ENCODE results near the gene MEGF6.

MEGF6 gene

DNA sequence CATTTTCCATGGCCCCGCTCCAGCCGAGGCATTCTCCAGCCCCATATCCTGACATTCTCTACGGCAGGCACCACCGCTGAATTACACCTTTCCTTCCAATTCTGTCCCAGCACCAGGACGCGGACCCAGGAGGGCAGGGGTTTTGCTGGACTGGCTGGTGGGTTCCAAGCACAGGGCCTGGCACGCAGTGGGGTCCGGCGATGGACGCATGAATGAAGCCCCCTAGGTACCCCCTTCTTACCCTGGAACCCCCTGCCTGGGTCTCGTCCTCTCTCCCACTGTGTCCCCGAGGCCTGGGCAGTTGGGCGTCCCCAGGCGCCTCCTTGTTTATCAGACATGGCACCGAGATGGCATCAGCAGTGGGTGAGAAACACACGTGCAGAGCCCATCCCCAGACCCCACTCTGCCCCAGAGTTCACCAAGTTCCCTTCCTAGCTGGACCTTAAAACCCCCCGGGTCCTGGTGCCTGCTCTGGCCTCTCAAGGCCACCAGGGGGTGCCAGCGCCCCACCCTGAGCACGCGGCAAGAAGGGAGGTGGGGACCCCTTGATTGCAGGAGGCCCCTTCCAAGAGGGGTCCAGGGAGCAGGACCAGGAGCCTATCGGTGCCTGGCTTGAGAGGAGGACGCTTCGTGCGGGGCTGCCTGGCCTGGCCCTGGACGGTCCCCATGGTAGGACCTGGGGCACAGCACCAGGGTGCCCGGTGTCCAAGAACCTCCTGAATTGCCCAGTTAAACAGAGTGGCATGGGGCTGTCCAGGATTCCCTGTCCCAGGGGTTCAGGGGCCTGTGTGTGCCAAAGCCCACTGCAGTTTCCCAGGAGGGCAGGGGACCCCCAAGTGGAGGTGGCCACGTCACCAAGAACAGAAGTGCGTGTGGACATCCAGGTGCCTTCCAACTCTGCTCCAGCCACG lies 46.1 kb downstream of the MEGF6 start:
- H3K9me3 ChIP-seq (ENCODE audit: control insufficient read depth, insufficient read depth, low read length), result no peaks in the 10 kb centered on the region
- H3K9ac ChIP-seq (ENCODE audit: low read depth, low read length), result no peak overlapping the region
- no peaks in the 10 kb centered on the region for H3K4me1 ChIP-seq (ENCODE audit: insufficient read depth, low read length)
- H3K36me3 ChIP-seq (ENCODE audit: insufficient read depth, low read length), result no peaks in the 10 kb centered on the region

DNA sequence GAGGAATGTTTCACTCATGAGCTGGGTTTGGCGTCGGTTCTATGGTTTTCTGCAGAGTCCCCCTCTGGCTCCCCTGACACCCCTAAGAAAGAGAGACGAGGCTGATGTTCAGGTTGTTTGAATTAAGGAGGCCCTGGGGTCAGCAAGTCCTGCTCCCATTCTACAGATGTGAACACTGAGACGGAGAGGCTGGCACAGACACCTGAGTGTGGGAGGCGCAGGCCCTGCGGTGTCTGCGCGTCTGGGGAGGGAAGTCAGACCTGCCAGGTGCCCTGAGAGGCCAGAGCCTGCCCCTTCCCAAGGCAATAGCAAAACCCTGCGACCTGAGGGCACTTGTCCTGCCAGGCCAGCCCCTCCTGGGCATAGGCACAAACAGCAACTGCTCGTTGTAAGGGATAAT lies 47.7 kb downstream of the MEGF6 start:
- H3K36me3 ChIP-seq (ENCODE audit: insufficient read depth, low read length), result no peaks in the 10 kb centered on the region
- H3K9ac ChIP-seq (ENCODE audit: low read depth, low read length), result no peak overlapping the region
- H3K9me3 ChIP-seq (ENCODE audit: control insufficient read depth, insufficient read depth, low read length), result no peaks in the 10 kb centered on the region; the same call in 1 of the 2 replicates
- no peaks in the 10 kb centered on the region for H3K4me1 ChIP-seq (ENCODE audit: insufficient read depth, low read length)

DNA sequence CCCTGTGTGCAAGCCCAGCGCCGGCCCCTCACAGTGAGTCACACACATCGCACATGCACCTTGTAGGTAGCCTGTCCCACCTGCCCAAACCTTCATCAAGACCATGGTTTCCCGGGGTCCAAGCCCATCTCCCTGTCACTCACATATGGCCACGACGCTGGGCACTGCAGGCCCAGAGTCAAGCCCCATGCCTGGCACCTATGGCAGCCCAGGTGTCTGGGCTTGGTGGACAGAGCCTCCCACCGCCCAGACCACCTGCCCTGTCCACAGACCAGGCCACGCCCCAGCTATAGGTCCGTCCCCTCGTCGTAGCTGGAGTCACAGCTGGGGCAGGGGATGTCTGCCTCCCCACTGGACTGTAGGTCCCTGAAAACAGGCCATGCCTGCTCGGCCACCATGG lies 48.2 kb downstream of the MEGF6 start:
- Histone ChIP-seq H3K4me1 (ENCODE audit: insufficient read depth, low read length) (no peaks in the 10 kb centered on the region), H3K9ac (ENCODE audit: low read depth, low read length) (no peak overlapping the region), H3K36me3 (ENCODE audit: insufficient read depth, low read length) (no peaks in the 10 kb centered on the region)

DNA sequence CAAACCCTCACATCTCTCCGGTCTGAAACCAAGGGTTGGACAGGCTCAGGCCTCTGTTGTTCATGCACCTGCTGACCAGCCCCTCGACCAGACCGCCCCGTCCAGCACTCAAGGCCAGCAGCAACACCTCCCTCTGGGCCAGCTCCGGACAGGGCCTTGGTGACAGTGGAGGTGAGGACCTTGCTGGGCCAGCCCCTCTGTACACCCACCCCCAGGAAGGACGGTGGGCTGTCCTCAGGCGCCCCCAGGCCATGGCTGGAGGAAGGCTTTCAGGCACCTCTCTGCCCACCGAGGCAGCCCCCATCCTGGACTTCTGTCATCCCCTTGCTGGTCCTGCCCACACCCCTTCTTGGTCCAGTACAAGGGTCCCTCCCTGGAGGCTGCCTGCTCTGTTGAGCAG lies 48.6 kb downstream of the MEGF6 start:
- no peaks in the 10 kb centered on the region; the same call in 1 of the 2 replicates for H3K9me3 ChIP-seq (ENCODE audit: control insufficient read depth, insufficient read depth, low read length)
- no peak overlapping the region for H3K9ac ChIP-seq (ENCODE audit: low read depth, low read length)
- H3K36me3 ChIP-seq (ENCODE audit: insufficient read depth, low read length), result no peaks in the 10 kb centered on the region
- H3K4me1 ChIP-seq (ENCODE audit: insufficient read depth, low read length), result no peaks in the 10 kb centered on the region

More for the DNA sequence above, 48.2 kb downstream of the MEGF6 start:
- no peaks in the 10 kb centered on the region; the same call in 1 of the 2 replicates for H3K9me3 ChIP-seq (ENCODE audit: control insufficient read depth, insufficient read depth, low read length)

DNA sequence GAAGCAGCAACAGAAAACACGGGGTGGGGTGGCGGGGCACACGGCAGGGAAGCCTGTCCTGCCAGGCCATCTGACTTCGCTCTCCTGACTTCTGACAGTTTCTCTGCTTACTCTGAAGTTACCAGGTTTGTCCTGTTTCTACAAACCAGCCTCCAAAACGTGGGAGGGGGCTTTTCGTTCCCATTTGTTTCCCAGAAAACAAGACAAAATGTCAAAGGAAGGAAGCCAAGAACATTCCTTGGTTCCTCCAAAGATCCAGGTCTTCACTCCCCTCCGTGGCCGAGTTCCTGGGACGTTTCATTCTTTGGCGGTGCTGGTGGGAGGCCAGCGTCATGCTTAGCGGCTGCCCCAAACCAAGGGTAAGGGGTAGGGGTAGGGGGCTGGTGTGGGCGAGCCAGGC lies 49.6 kb downstream of the MEGF6 start:
- Histone ChIP-seq H3K9ac (ENCODE audit: low read depth, low read length) (no peak overlapping the region), H3K36me3 (ENCODE audit: insufficient read depth, low read length) (no peaks in the 10 kb centered on the region), H3K4me1 (ENCODE audit: insufficient read depth, low read length) (no peaks in the 10 kb centered on the region), H3K9me3 (ENCODE audit: control insufficient read depth, insufficient read depth, low read length) (no peaks in the 10 kb centered on the region; the same call in 1 of the 2 replicates)

DNA sequence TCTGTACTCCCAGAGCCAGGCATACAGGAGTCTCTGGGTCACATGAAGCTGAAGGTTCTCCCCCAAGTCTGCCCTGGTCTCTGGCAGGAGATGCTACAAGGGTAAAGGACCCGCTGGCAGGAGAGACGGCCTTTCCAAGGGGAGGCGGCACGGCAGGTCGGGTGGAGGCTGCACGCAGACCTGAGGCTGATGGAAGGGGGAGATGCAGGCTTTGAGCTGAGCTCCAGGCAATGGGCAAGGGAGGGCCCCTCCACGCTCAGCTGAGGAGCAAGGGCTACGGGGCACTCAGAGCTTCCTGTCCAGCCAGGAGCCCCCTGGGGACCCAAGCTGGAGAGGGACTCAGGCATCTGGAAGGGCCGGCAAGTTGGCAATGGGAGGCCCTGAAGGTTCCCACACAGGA lies 50.3 kb downstream of the MEGF6 start:
- no peaks in the 10 kb centered on the region for H3K36me3 ChIP-seq (ENCODE audit: insufficient read depth, low read length)
- H3K4me1 ChIP-seq (ENCODE audit: insufficient read depth, low read length), result no peaks in the 10 kb centered on the region
- H3K9ac ChIP-seq (ENCODE audit: low read depth, low read length), result no peak overlapping the region
- no peaks in the 10 kb centered on the region; the same call in 1 of the 2 replicates for H3K9me3 ChIP-seq (ENCODE audit: control insufficient read depth, insufficient read depth, low read length)

DNA sequence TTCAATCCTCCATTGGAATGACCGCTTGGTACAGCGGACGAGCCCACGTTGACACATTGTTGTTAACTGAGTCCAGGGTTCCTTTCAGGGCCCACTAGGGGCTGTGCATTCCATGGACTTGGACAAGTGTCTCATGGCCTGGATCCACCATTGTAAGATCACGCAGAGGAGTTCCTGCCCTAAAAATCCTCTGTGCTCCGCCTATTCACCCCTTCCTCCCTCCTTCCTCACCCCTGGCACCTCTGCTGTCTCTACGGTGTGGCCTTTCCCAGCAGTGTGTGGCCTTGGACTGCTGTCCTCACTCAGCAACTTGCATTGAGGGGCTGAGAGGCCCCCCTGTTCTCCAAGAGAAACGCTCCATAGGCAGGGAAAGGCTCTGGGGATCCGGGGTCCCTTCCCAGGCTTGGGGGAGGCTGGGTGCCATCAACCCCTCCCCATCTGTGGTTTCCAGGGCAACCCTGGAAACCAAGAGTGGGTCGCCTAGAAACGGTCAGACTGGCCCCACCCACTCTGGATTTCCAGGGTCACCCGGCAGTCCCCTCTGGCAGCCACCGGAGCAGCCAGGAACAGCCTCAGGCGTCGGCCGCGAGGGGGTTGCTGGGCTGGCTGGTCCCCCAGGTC lies 50.9 kb downstream of the MEGF6 start:
- Histone ChIP-seq H3K9me3 (ENCODE audit: control insufficient read depth, insufficient read depth, low read length) (no peaks in the 10 kb centered on the region; the same call in 1 of the 2 replicates), H3K4me1 (ENCODE audit: insufficient read depth, low read length) (no peaks in the 10 kb centered on the region), H3K36me3 (ENCODE audit: insufficient read depth, low read length) (no peaks in the 10 kb centered on the region), H3K9ac (ENCODE audit: low read depth, low read length) (no peak overlapping the region)

DNA sequence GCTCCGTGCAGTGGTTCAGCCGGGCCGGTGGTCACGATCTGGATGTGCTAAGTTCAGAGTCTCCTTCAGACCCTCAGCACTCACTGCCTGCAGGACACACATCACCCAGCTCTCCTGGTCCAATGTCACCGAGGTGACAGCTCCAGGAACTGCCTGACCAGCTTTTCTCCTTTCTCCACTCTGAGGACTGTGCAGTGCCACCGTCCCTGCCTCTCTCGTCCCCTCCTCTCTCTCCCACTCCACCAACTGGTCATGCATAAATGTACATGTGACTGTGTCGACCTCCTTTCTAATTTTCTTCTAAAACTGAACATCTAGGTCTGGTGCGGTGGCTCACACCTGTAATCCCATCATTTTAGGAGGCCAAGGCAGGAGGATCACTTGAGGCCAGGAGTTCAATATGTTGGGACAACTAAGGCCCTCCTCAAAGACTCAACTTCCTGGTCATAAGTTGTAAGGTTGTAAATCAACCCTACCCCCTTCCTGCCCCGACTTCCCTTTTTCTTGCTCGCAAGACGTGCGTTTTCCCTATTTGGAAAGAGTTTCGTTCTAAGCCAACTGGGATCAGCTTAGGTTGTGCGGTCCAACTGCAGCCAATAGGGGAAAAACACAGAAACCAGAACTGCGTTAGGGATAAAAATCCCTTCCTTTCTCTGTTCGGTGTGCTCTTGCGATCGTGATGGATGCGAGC lies 53.1 kb downstream of the MEGF6 start:
- no peak overlapping the region for H3K9ac ChIP-seq (ENCODE audit: low read depth, low read length)
- H3K4me1 ChIP-seq (ENCODE audit: insufficient read depth, low read length), result no peaks in the 10 kb centered on the region
- no peaks in the 10 kb centered on the region; the same call in 1 of the 2 replicates for H3K9me3 ChIP-seq (ENCODE audit: control insufficient read depth, insufficient read depth, low read length)
- H3K36me3 ChIP-seq (ENCODE audit: insufficient read depth, low read length), result no peaks in the 10 kb centered on the region

DNA sequence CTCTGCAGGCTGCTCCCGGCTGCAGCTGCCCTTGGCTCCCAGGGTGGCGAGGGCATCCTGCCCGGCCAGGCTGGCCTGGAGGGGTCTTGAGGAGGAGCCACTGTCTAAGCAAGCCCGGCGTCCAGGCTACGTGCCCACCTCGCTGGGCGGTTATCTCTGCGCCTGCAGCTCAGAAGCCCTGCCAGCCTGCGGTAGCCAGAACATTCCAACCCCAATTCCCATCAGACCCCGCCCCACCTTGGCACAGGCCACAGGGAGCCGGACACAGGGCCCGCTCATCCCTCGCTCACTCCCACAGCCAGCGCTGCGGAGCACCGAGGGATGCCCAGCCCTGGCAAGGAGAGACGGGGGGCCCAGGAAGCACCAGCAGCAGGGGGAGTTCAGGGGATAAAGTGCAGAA lies 53.9 kb downstream of the MEGF6 start:
- Histone ChIP-seq H3K9ac (ENCODE audit: low read depth, low read length) (no peak overlapping the region), H3K4me1 (ENCODE audit: insufficient read depth, low read length) (no peaks in the 10 kb centered on the region), H3K36me3 (ENCODE audit: insufficient read depth, low read length) (no peaks in the 10 kb centered on the region), H3K9me3 (ENCODE audit: control insufficient read depth, insufficient read depth, low read length) (no peaks in the 10 kb centered on the region; the same call in 1 of the 2 replicates)

DNA sequence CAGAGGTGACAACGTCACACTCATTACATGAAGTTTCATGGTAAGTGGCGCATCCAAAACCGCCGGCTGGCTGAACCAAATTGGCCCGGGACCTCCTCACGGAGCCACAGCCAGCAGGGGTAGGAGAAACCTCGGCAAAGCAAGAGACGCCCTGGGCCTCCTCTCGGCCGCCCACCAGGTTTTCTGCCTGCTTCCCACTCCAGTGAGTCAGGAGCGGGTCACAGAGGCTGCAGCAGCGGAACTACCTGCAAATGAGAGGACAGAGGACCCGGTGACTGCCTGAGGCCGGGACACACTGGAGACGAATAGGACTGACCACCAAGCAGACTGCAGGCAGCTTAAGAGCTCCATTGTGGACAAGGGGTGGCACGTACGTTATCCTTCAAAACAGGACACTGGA lies 55.0 kb downstream of the MEGF6 start:
- Histone ChIP-seq H3K9ac (ENCODE audit: low read depth, low read length) (no peak overlapping the region), H3K4me1 (ENCODE audit: insufficient read depth, low read length) (no peaks in the 10 kb centered on the region), H3K36me3 (ENCODE audit: insufficient read depth, low read length) (no peaks in the 10 kb centered on the region), H3K9me3 (ENCODE audit: control insufficient read depth, insufficient read depth, low read length) (no peaks in the 10 kb centered on the region; the same call in 1 of the 2 replicates)

DNA sequence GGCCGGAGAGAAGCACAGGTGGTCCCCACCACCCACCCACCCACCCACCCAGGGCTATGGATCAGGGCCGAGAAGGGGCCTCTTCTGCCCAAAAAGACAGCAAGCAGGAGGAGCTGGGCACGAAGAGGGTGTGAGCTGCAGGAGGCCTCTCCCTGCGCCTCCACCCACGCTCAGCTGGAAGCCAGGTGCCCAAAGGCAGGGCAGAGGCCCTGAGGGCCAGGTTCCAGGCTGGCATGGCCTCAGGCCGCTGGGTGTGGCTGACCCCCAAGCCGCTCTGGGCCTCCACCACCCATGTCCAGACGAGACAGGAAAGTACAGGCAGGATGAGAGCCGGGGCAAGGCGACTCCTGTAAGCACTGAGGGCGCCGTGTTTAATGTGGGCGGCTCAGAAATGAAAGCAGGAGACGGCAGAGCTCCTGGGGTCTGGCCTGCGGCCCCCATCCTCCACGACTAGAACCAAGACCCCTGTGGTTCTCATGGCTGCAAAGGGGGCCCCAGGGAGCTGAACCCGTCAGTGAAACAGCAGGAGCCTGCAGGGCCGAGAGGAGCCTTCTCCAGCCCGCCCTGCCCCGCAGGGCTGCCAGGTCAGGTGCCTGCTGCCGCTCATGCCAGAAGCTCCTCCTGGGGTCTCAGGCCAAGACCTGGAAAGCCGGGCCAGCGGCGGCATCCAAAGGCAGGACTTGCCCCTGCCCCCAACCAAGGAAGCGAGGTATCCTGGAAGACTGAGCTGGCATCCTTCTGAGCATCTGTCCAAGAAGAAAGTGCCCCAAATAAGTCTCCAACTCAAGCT lies 56.0 kb downstream of the MEGF6 start:
- H3K36me3 ChIP-seq (ENCODE audit: insufficient read depth, low read length), result no peaks in the 10 kb centered on the region
- no peaks in the 10 kb centered on the region for H3K4me1 ChIP-seq (ENCODE audit: insufficient read depth, low read length)
- no peak overlapping the region for H3K9ac ChIP-seq (ENCODE audit: low read depth, low read length)
- H3K9me3 ChIP-seq (ENCODE audit: control insufficient read depth, insufficient read depth, low read length), result no peaks in the 10 kb centered on the region; the same call in 1 of the 2 replicates

DNA sequence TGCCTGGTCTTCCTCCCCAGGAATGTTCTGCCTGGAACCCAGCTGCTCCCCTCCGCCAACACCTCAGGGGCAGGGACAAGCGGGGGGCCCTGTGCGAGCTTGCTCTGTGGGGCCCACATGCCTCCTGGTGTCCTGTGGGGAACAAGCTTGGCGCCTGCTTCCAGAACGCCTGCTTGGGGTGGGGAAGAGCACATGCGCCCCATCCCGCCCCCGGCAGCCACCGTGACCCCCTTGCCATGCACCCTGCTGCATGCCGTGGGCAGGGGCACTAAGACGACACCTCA lies 57.4 kb downstream of the MEGF6 start:
- Histone ChIP-seq H3K4me1 (ENCODE audit: insufficient read depth, low read length) (no peaks in the 10 kb centered on the region), H3K36me3 (ENCODE audit: insufficient read depth, low read length) (no peaks in the 10 kb centered on the region), H3K9me3 (ENCODE audit: control insufficient read depth, insufficient read depth, low read length) (no peaks in the 10 kb centered on the region), H3K9ac (ENCODE audit: low read depth, low read length) (no peak overlapping the region)

DNA sequence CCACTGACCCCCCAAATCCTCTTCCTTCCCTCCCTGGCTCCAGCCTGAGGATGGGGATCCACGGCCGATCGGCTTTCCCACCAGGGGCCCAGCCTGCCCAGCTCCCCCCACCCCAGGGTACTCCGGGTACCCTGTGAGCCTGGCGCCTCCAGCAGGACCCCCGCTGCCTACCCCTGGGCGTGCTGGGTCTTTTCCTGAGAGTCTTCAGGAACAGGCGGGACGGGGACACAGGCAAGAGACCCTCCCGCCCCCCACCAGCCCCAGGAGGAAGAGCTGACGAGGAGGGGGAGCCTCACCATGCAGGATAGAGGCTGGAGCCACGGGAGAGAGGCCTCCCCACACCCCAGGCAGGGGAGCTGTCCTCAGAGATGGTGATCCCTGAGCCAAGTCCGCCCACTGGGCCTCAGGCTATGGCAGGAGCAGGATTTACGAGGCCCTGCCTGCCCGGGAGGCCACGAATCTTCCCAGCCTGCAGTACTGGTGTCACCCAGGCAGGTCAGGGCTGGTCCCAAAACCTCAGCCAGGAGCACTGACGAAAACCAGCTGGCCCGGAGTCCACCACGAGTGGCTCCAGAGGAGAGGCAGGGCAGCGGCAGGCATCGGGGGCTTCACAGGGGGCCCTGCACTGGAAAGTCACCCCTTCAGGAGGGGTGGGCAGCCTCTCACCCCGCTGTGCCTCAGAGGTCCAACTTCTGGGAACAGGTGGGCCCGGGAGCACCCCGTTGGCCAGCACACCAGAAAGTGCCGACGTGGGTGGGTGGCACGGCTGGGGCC lies 58.0 kb downstream of the MEGF6 start:
- H3K9ac ChIP-seq (ENCODE audit: low read depth, low read length), result no peak overlapping the region
- no peaks in the 10 kb centered on the region for H3K4me1 ChIP-seq (ENCODE audit: insufficient read depth, low read length)
- H3K36me3 ChIP-seq (ENCODE audit: insufficient read depth, low read length), result no peaks in the 10 kb centered on the region
- no peaks in the 10 kb centered on the region for H3K9me3 ChIP-seq (ENCODE audit: control insufficient read depth, insufficient read depth, low read length)
